BLaER1 (cell line): Measurements from ENCODE around the gene RHCG.

Source experiments
- H3K27ac ChIP-seq: shearing (Covaris generic); formaldehyde crosslinking; 2 replicates; pipeline ENCODE4 v1.8.1; 2022
- H3K27me3 ChIP-seq: shearing (Covaris generic); formaldehyde crosslinking; 2 replicates; pipeline ENCODE4 v1.8.1; 2022
- H3K36me3 ChIP-seq: shearing (Covaris generic); formaldehyde crosslinking; 2 replicates; pipeline ENCODE4 v1.8.1; 2022
- H3K4me1 ChIP-seq: shearing (Covaris generic); formaldehyde crosslinking; 2 replicates; pipeline ENCODE4 v1.8.1; 2022
- H3K4me2 ChIP-seq: shearing (Covaris generic); formaldehyde crosslinking; 2 replicates; pipeline ENCODE4 v1.8.1; 2022
- H3K4me3 ChIP-seq: shearing (Covaris generic); formaldehyde crosslinking; 2 replicates; pipeline ENCODE4 v1.8.1; 2022
- H3K9ac ChIP-seq: shearing (Covaris generic); formaldehyde crosslinking; 2 replicates; pipeline ENCODE4 v1.8.1; 2022
- H3K9me3 ChIP-seq: shearing (Covaris generic); formaldehyde crosslinking; 2 replicates; pipeline ENCODE4 v1.8.1; 2022
- H4K20me1 ChIP-seq: shearing (Covaris generic); formaldehyde crosslinking; 2 replicates; pipeline ENCODE4 v1.8.1; 2022
- Cebpa-rat ChIP-seq: shearing (Covaris generic); IDR thresholded peaks from 2 replicates; pipeline ENCODE4 v1.8.1; 2022

Gene RHCG

DNA sequence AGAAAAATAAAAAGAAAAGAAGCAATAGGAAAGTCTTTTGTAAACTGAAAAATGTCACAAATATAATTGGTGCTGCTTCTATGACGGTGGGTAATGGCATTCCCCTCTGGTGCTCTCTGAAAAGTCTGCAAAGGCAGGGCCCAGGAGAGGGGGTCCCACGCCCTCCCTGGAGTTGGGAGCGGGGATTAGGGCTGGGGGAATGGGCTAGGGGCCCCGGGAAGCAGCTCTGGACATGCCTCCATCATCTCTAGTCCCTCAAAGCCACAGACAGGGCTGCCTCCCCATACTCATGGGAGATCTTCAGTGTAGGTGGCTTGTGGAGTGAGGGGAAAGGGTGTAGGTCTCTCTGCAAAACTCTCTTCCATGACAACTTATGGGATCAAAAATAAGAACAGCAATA is 7.8 kb upstream of the RHCG start:
- H3K4me2 ChIP-seq: no peak overlapping the region
- H3K27ac ChIP-seq: no peak overlapping the region
- H3K36me3 ChIP-seq: no peaks in the 10 kb centered on the region
- no peak overlapping the region for H3K9ac ChIP-seq
- no peaks in the 10 kb centered on the region for H3K9me3 ChIP-seq
- H3K4me1 ChIP-seq: no peaks in the 10 kb centered on the region
- H3K4me3 ChIP-seq: no peak overlapping the region
- no peak for TF ChIP-seq Cebpa-rat
- H4K20me1 ChIP-seq: no peaks in the 10 kb centered on the region
- no peaks in the 10 kb centered on the region for H3K27me3 ChIP-seq

DNA sequence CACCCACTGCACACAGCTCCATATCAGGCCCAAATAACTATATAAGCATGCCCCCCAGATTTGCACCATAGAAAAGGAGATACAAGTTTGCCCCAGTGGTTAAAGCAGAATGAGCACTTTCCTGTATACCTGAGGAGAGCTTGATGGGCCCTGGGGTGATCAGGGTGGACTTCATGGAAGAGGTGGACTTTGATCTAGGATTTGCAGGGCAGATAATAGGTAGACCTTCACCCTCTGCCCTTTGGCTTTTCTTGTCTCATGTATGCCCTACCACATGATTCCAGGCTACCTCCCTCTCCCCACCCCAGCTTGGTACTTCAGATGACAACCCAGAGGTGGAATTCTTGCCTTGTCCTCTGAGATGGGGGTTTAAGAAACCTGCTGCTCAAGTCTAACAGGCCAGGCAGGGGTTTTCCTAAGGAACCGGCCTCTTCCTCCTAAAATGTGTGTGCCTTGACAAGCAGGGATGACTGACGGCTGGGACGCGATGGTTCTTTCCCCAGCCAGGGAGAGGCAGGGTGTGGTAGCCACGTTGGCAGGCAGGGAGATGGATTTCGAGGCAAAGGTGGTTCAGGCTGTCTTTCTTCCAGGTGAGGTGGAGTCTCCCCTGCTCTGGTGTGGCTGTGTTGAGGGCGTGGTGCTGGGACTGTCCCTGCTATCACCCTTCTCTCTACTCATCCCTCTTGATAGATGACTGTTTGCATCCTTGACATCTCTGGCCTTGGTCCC is 6.6 kb upstream of the RHCG start:
- Histone ChIP-seq H3K4me2 (no peak overlapping the region), H3K9me3 (no peaks in the 10 kb centered on the region), H3K9ac (no peak overlapping the region), H4K20me1 (no peaks in the 10 kb centered on the region), H3K4me3 (no peak overlapping the region), H3K36me3 (no peaks in the 10 kb centered on the region), H3K27ac (no peak overlapping the region), H3K4me1 (no peaks in the 10 kb centered on the region), H3K27me3 (no peaks in the 10 kb centered on the region)
- TF ChIP-seq Cebpa-rat: no peak

DNA sequence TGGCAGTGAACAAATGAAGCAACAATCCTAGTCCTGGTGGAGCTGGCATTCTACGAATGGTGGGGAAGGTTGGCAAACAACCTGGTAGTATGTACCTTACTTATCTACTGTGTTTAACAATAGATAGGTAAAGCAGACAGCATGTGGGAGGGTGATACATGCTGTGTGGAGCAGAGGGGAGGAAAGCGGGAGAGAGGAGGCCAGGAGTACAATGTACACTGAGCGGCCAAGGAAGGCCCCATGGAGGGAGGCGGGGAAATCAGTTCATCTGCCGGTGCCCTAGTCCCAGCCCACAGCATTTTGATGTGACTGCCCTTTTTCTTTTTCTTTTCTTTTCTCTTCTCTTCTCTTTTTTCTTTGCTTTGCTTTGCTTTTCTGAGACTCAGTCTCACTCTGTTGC is 5.3 kb upstream of the RHCG start:
- H3K4me2 ChIP-seq: no peak overlapping the region
- no peak overlapping the region for H3K4me3 ChIP-seq
- no peaks in the 10 kb centered on the region for H3K4me1 ChIP-seq
- no peaks in the 10 kb centered on the region for H3K9me3 ChIP-seq
- no peak overlapping the region for H3K9ac ChIP-seq
- no peaks in the 10 kb centered on the region for H3K36me3 ChIP-seq
- TF ChIP-seq Cebpa-rat: no peak
- no peak overlapping the region for H3K27ac ChIP-seq
- H3K27me3 ChIP-seq: peaks cover 8% of the 10 kb centered on the region
- H4K20me1 ChIP-seq: no peaks in the 10 kb centered on the region

DNA sequence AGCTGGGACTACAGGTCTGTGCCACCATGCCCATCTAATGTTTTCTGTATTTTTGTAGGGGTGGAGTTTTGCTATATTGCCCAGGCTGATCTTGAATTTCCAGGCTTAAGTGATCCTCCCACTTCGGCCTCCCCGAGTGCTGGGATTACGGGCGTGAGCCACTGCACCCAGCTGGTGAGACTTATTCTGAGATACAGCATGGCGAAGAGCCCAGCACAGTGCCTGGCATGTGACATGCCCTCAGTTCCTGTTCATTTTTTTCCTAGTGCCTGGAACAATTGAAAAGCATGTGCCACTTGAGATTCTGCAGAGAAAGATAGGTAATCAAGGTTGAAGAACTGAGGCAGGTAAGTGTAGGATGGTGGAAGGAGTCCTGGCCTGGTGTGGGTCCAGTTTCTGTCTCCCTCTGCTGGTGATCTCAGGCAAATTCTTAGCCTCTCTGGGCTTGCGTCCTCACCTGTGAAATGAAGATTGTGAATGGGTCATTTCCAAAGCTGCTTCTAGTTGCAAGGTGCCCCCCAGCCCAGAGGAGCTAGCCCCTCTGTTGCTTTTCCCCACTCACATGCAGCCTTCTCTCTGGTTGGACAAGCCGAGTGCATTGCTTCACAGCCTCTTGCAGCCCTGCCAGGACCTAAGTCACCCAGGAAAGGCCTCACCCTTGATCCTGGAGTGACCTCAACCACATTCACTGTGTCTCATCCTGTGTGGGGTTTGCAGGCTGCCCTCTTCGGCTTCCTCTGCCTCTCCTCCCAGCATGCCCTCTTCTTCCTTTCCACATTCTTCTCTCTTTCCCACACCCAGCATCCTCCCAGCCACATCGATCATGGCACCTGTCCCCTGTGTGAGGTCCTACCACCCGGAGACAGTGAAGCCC is 4.3 kb upstream of the RHCG start:
- Histone ChIP-seq H3K4me3 (no peak overlapping the region), H3K9me3 (peaks cover 9% of the 10 kb centered on the region; the same call in 1 of the 2 replicates), H3K9ac (no peak overlapping the region), H3K4me1 (no peaks in the 10 kb centered on the region), H3K4me2 (no peak overlapping the region), H3K27me3 (peaks cover 18% of the 10 kb centered on the region), H3K36me3 (no peaks in the 10 kb centered on the region), H3K27ac (no peak overlapping the region), H4K20me1 (no peaks in the 10 kb centered on the region)
- TF ChIP-seq Cebpa-rat: no peak

DNA sequence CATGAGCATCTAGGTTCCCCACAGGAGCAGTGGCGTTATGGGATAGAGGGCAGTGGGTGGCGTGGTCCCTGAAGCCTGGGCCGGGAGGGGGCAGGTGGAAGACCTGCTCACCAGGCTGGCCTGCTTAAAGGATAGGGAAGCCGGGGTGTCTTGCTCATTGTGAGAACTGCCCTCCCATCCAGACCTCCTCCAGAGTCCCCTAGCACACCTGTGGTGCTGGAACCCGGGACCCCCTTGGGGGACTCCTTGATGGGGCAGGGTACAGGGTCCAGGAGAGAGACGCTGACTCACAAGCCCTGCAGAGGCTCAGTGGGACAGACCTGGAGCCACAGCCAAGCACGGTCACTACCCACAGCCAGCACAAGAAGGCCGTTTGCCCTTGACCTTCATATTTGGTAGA is 2.8 kb upstream of the RHCG start:
- H3K27ac ChIP-seq: no peak overlapping the region
- H3K4me1 ChIP-seq: no peaks in the 10 kb centered on the region
- peaks cover 9% of the 10 kb centered on the region; the same call in 1 of the 2 replicates for H3K9me3 ChIP-seq
- H3K27me3 ChIP-seq: peaks cover 23% of the 10 kb centered on the region
- H4K20me1 ChIP-seq: no peaks in the 10 kb centered on the region
- no peak overlapping the region for H3K4me2 ChIP-seq
- H3K9ac ChIP-seq: no peak overlapping the region
- no peaks in the 10 kb centered on the region for H3K36me3 ChIP-seq
- no peak overlapping the region for H3K4me3 ChIP-seq
- TF ChIP-seq Cebpa-rat: no peak

DNA sequence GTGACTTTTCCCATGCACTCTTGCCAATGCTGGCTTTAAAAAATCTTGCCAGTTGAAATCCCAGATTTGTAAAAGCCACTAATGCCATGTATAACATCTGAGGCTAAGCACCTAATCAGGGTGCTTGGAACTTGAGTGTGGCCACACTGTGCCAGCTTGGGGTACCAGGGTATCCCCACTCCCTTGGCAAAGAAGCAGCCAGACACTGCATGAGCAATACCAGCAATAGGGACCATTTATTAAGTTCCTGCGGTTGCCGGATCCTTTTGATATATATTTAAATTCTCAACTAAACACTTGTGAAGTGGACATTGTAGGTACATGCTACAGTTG is 2.2 kb upstream of the RHCG start:
- Histone ChIP-seq H3K9ac (no peak overlapping the region), H3K27ac (no peak overlapping the region), H3K4me3 (no peak overlapping the region), H3K4me1 (no peaks in the 10 kb centered on the region), H3K9me3 (peaks cover 9% of the 10 kb centered on the region; the same call in 1 of the 2 replicates), H4K20me1 (no peaks in the 10 kb centered on the region), H3K27me3 (peaks cover 23% of the 10 kb centered on the region), H3K36me3 (no peaks in the 10 kb centered on the region), H3K4me2 (no peak overlapping the region)
- no peak for TF ChIP-seq Cebpa-rat

DNA sequence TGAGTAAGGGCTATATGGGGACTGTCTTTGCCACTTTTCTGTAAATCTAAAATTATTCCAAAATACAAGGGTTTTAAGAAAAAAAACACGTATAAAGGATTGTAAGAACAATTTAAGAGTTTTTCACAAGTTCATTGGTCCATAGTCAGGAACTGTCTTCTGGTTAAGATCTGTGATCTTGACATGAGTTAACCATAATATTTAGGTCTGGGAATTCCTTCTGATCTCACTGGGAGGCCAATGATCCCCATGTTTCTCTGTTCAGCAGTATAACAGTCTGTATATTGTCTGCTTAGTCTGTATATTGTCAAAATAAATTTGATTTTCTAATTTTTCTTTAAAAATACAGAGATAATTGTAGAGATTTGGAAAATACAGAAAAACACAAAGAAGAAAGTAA is 848 bp upstream of the RHCG start:
- Histone ChIP-seq H3K27me3 (peaks cover 23% of the 10 kb centered on the region), H3K36me3 (no peaks in the 10 kb centered on the region), H4K20me1 (no peaks in the 10 kb centered on the region), H3K27ac (no peak overlapping the region), H3K9ac (no peak overlapping the region), H3K9me3 (peaks cover 9% of the 10 kb centered on the region; the same call in 1 of the 2 replicates), H3K4me3 (no peak overlapping the region), H3K4me1 (no peaks in the 10 kb centered on the region), H3K4me2 (no peak overlapping the region)
- TF ChIP-seq Cebpa-rat: no peak

DNA sequence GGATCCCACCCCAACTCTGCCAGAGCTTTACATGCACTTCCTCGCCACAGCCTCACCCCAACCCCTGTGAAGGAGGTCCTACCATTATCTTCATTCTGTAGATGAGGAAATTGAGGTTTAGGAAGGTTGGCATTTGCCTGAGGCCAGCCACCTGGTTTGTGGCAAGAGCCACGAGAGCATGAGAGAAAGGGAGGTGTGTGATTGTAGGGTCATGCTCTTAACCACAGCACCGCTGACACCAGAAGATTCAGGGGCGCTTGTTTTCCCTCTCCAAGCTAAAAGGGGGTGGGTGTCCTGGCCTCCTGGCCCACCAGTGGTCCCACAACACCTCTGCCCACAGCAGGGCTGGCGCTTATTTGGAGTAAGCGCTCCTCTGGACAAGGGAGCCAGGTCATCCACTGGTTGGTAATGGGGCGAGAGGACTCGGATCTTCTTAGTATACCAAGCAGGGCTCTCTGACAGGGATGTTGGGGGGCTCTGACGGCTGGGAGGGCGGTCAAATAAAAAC is 691 bp downstream of the RHCG start:
- H3K27ac ChIP-seq: no peak overlapping the region
- H3K4me1 ChIP-seq: no peaks in the 10 kb centered on the region
- no peak for TF ChIP-seq Cebpa-rat
- H3K27me3 ChIP-seq: peaks cover 23% of the 10 kb centered on the region
- no peaks in the 10 kb centered on the region for H3K36me3 ChIP-seq
- H3K9ac ChIP-seq: no peak overlapping the region
- H3K4me2 ChIP-seq: no peak overlapping the region
- no peaks in the 10 kb centered on the region for H4K20me1 ChIP-seq
- peaks cover 9% of the 10 kb centered on the region; the same call in 1 of the 2 replicates for H3K9me3 ChIP-seq
- H3K4me3 ChIP-seq: no peak overlapping the region

DNA sequence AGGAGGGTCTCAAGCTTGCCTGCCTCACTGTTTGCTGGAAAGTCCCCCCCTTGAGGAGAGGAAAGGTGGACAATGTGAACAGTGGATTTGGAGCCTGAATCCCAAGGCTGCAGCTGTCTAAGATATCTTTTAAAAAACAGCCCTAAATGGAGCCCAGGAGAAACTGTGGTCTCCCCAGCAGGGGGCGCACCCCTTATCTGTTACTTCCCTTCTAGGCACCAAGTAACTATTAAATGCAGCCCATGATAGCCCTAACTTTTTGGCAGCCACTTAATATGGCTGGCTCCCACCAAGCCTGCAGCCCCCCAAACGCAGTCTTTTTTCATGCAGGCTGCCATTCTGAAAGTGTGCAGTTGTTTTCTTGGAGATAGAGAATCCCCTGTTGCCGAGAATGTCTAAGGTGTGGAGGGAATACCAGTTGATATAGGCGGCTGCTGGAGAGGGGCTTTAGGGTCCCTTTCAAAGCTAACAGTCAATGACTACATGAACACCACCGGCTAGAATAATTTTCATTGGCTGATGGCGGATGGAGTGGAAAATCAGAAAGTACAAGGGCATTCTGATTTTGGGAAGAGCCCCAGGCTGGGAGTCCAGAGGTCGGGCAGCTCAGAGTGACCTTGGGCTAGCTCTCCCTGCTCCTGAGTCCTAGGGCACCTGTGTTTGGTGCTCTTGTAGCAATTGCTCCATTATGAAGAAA is 1.3 kb downstream of the RHCG start:
- no peaks in the 10 kb centered on the region for H3K36me3 ChIP-seq
- H3K4me1 ChIP-seq: no peaks in the 10 kb centered on the region
- no peak overlapping the region for H3K9ac ChIP-seq
- no peak overlapping the region for H3K4me3 ChIP-seq
- peaks cover 9% of the 10 kb centered on the region; the same call in 1 of the 2 replicates for H3K9me3 ChIP-seq
- TF ChIP-seq Cebpa-rat: no peak
- no peaks in the 10 kb centered on the region for H4K20me1 ChIP-seq
- no peak overlapping the region for H3K4me2 ChIP-seq
- H3K27ac ChIP-seq: no peak overlapping the region
- H3K27me3 ChIP-seq: peaks cover 23% of the 10 kb centered on the region
